GM20000 (cell line): Measurements from ENCODE around the gene BRMS1.

Experiments used
- DNase-seq: peaks from one replicate; pipeline ENCODE4 v3.0.0; 2012; ENCODE audit warnings: low spot score
- TF ChIP-seq, protein P1 (sequence below): IDR thresholded peaks from 2 replicates; pipeline ENCODE4 v1.5.1; 2012; ENCODE audit warnings: mild to moderate bottlenecking, control low read depth; ENCODE audit errors: extremely low read depth, missing control alignments

BRMS1 gene

DNA sequence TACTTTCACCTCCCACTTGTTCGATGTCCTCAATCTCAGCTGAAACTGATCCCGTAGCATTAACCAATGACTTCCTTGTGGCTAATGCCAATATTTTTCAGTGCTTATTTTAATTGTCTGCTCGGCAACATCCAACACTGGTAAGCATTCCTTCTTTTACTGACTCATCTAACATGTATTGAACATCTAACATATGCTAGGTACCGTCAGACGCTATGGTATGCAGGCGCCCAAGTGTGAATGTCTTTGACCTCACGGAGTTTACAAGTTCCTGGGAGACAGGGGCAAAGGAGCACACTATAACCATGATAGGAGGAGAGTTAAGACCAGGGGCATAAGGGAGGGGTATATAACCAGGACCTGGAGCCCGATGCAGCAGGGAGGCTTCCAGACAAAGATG lies 1.7 kb downstream of the BRMS1 start:
- TF ChIP-seq, protein P1, sequence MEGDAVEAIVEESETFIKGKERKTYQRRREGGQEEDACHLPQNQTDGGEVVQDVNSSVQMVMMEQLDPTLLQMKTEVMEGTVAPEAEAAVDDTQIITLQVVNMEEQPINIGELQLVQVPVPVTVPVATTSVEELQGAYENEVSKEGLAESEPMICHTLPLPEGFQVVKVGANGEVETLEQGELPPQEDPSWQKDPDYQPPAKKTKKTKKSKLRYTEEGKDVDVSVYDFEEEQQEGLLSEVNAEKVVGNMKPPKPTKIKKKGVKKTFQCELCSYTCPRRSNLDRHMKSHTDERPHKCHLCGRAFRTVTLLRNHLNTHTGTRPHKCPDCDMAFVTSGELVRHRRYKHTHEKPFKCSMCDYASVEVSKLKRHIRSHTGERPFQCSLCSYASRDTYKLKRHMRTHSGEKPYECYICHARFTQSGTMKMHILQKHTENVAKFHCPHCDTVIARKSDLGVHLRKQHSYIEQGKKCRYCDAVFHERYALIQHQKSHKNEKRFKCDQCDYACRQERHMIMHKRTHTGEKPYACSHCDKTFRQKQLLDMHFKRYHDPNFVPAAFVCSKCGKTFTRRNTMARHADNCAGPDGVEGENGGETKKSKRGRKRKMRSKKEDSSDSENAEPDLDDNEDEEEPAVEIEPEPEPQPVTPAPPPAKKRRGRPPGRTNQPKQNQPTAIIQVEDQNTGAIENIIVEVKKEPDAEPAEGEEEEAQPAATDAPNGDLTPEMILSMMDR: no peak
- DNase-seq: no peak

- TF ChIP-seq, protein P1: no peak
Observed at GRCh38 chr11:66341502-66342126, 3.3 kb downstream of the BRMS1 start.

DNA sequence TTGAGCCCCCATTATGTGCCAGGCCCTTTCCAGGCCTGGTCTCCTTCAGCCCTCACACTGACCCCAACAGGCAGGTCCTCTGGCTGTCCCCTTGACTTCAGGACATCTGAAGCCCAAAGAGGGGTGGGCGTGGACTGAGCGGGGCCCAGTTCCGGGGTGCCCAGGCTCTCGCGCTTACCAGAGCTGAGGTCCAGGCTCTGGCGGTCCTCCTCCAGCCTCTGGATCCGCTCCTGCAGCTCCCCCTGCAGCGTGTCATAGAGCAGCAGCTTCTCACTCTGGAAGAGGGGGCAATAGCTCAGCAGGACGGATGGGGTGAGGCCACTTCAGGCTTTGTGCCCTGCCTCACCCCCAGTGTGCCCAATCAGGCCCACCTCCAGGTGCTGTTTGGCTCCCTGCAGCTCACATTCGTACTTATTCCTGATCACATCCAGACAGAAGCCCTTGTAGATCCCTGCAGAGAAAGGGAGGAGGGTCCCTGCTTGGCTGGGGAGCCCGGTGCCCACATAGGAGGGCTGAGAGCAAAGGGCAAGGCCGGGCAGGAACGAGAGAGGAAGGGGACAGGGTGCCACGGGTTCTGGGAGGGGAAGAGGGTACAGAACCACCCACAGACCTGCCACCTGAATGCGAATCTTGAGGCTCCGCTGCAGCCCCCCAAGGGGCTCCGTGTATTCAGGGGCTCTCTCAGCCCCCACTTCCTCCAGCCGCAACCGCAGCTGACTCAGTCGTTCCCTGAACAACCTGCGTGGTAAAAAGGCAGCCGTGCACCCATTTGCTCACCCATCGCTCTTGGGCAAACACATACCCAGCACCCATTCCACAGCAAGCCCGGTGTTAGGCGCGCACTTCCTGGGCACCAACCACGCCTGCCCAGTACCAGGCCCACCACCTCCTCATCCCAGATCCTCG lies 4.1 kb downstream of the BRMS1 start:
- no peak for DNase-seq
- TF ChIP-seq, protein P1: no peak

More at GRCh38 chr11:66341502-66342126, 3.3 kb downstream of the BRMS1 start:
- DNase-seq: no peak

DNA sequence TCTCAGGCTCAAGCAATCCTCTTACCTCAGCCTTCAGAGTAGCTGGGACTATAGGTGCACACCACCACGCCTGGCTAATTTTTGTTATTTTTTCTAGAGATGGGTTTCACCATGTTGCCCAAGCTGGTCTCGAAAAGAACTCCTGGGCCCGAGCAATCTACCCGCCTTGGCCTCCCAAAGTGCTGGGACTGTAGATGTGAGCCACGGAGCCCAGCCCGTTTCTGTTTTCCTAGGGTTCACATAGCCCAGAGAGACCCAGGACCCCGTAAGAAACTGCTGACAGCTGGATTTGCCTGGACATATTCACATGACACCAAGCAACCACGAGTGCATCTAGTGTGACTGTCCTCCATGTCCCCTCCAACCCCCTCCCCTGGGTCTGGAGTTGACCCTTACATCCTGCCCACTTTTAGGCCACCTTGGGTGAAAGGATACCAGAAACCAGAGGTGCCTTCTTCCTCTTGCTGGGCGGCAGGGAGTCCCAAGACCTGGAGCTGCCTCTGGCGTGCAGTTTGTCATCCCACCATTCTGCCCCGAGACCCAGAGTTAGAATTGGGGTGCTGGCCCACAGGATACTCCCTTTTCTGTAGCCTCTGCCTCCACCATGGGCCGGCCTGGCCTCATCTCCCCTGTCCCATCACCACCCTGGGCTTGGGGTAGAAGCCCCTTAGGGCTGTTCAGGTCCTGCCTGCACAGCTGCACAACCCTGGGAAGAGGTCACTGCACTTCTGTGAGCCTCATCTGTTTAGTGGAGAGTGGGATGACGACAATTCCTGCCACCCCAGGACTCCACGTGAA lies 5.0 kb downstream of the BRMS1 start:
- TF ChIP-seq, protein P1: no peak
- DNase-seq: no peak

GRCh38 chr11:66339162-66339675 lies 5.7 kb downstream of the BRMS1 start:
- TF ChIP-seq, protein P1: no peak
- no peak for DNase-seq

DNA sequence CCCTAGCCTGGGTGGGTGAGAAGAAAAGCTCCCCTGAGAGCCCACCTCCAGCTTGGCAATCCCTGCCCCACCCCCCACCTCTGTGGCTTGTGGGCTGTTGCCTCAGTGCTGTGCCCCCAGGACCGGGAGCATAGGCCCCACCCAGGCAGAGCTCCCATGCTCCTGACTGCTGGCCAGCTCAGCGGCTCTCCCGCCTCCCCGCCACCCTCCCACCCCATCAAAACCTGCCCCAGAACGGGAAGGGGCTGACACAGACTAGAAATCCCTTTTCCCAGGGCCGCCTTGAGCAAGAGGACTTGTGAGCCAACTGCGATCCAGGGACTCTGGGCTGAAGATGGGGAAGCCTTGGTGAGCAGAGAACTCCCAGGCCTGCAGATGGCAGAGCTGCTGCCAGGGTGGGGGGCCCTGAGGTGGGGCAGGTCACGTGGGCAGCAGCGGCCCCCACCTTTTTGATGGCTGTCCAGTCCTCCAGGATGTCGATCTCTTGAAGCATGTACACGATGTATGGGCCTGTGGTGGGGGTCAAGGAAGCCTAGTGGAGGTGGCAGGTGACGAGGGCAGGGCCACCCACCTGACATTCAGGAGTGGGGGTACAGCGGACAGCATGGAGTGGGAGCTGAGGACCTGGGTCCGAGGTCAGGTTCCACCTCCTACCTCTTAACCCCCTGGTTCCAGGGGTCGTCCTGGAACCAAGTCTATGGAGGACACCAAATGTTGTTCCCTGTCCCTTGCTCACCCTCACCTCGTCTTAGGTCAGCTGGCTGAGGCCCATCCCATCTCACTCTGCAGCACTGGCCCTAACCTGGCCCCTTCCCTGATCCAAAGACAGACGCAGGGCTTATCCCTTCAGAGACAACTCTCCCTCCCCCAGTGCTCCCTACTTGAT lies 6.4 kb downstream of the BRMS1 start:
- no peak for DNase-seq
- TF ChIP-seq, protein P1: no peak
